ENCODE data around the gene STK38.

- TF ChIP-seq EP300 (IDR thresholded peaks at IDR 0.05; ENCODE audit: low read depth): no peak
- no peak for TF ChIP-seq CTCF (IDR thresholded peaks at IDR 0.05)
- TF ChIP-seq POLR2A (IDR thresholded peaks at IDR 0.05): no peak
- no peak for TF ChIP-seq POLR2AphosphoS5 (IDR thresholded peaks at IDR 0.05)
Observed at GRCh38 chr6:36493859-36494258, 53.4 kb downstream of the STK38 start.
